A673 (cell line): Measurements from ENCODE around the gene RAB4A.

Experiments
- EZH2 ChIP-seq: fragments of 200-600 bp; sonication (generic); IDR thresholded peaks from 2 replicates; pipeline ENCODE4 v1.6.1; 2017; ENCODE audit warnings: borderline replicate concordance, low read depth, mild to moderate bottlenecking, mixed read lengths, antibody characterized with exemption, low read length; ENCODE audit not compliant: poor library complexity, severe bottlenecking
- TF ChIP-seq, protein P1 (sequence below): fragments of 300-800, 200-600 bp; sonication (generic); conservative IDR thresholded peaks from 2 replicates; pipeline ENCODE4 v1.5.1; 2017; ENCODE audit warnings: low read depth, mild to moderate bottlenecking, antibody characterized with exemption, low read length, moderate library complexity, mixed read lengths

DNA sequence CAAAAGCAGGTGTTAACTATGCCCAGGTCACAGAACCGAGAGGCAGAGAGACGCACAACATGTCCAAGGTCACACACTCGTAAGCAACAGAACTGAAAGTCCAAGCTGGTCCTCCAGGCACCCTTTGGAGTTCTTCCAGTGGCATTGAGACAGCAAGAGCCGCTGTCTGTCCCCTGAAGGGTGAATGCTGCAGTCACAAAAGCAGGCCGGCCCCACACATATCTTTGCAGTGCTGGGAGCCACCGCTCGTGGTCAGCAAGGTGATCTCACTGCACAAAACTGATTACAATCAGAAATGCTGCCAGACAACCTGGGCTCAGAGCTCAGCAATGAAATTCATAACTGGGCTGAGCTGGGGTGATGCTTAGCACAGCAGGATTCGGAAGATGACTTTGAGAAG is 47.4 kb upstream of the RAB4A start:
- TF ChIP-seq, protein P1, sequence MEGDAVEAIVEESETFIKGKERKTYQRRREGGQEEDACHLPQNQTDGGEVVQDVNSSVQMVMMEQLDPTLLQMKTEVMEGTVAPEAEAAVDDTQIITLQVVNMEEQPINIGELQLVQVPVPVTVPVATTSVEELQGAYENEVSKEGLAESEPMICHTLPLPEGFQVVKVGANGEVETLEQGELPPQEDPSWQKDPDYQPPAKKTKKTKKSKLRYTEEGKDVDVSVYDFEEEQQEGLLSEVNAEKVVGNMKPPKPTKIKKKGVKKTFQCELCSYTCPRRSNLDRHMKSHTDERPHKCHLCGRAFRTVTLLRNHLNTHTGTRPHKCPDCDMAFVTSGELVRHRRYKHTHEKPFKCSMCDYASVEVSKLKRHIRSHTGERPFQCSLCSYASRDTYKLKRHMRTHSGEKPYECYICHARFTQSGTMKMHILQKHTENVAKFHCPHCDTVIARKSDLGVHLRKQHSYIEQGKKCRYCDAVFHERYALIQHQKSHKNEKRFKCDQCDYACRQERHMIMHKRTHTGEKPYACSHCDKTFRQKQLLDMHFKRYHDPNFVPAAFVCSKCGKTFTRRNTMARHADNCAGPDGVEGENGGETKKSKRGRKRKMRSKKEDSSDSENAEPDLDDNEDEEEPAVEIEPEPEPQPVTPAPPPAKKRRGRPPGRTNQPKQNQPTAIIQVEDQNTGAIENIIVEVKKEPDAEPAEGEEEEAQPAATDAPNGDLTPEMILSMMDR: no peak
- TF ChIP-seq EZH2: no peak
